ENCODE results near the gene ABCA3.
"Not testable (repeated sequence)": the region's sequence is repeated elsewhere in the genome, so short reads cannot be mapped to it uniquely, and the experiment has no call there.

DNA sequence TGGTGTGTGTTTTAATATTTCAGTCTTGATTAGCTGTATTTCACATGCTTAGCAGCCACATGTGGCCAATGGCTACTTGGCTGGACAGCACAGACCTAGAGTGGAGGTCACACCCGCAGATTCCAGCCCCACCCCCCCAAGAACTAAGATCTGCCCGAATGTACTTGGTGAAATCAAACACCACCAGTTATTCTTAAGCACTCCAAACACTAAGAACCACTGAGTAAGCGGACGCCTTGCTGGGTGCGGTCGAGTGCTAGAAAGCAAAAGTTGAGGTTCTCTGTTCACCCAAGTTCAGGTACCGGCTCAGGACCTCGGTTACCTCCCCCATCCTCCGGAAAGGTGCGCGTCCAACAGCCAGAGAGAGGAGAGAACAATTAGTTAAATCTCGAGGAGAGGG lies 73.6 kb downstream of the ABCA3 start:
- TF ChIP-seq, protein P1, sequence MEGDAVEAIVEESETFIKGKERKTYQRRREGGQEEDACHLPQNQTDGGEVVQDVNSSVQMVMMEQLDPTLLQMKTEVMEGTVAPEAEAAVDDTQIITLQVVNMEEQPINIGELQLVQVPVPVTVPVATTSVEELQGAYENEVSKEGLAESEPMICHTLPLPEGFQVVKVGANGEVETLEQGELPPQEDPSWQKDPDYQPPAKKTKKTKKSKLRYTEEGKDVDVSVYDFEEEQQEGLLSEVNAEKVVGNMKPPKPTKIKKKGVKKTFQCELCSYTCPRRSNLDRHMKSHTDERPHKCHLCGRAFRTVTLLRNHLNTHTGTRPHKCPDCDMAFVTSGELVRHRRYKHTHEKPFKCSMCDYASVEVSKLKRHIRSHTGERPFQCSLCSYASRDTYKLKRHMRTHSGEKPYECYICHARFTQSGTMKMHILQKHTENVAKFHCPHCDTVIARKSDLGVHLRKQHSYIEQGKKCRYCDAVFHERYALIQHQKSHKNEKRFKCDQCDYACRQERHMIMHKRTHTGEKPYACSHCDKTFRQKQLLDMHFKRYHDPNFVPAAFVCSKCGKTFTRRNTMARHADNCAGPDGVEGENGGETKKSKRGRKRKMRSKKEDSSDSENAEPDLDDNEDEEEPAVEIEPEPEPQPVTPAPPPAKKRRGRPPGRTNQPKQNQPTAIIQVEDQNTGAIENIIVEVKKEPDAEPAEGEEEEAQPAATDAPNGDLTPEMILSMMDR (IDR thresholded peaks at IDR 0.05), result not testable (repeated sequence)
- TF ChIP-seq POLR2A (IDR thresholded peaks at IDR 0.05), result not testable (repeated sequence)

Measured in tibial nerve (tissue), 3 donors.